Mesenchymal stem cell (in vitro differentiated cells and primary cell): ENCODE measurements around the gene HBG2.
"Not testable (repeated sequence)": the region's sequence is repeated elsewhere in the genome, so short reads cannot be mapped to it uniquely, and the experiment has no call there.

Experiments
- DNase-seq: peaks from one replicate; pipeline ENCODE4 v3.0.0-alpha.2; 2013
- H2AFZ ChIP-seq: one replicate; pipeline ENCODE4 v1.6.1; 2013; ENCODE audit warnings: low read depth, mild to moderate bottlenecking, control low read depth, inconsistent platforms, low read length, moderate library complexity
- H2AK5ac ChIP-seq: 2 replicates; pipeline ENCODE4 v1.6.1; 2013; ENCODE audit warnings: low read length, moderate library complexity, mild to moderate bottlenecking, inconsistent platforms; ENCODE audit not compliant: severe bottlenecking
- H2BK120ac ChIP-seq: one replicate; pipeline ENCODE4 v1.6.1; 2013; ENCODE audit warnings: low read depth, mild to moderate bottlenecking, inconsistent platforms, low read length, moderate library complexity
- H2BK12ac ChIP-seq, 2 experiments: one replicate each; pipeline ENCODE4 v1.6.1; 2013; ENCODE audit warnings: inconsistent platforms in 2 of 2, low read length in 2 of 2, mild to moderate bottlenecking in 2 of 2, moderate library complexity in 2 of 2, control low read depth in 1 of 2
- H2BK15ac ChIP-seq: one replicate; pipeline ENCODE4 v1.6.1; 2013; ENCODE audit warnings: mild to moderate bottlenecking, low read depth, inconsistent platforms; ENCODE audit not compliant: poor library complexity, severe bottlenecking
- H2BK5ac ChIP-seq: 2 replicates; pipeline ENCODE4 v1.6.1; 2013; ENCODE audit warnings: low read depth, mild to moderate bottlenecking, low read length, control low read depth, inconsistent platforms; ENCODE audit not compliant: poor library complexity, severe bottlenecking
- H3K14ac ChIP-seq, 2 experiments: one replicate each; pipeline ENCODE4 v1.6.1; 2013; ENCODE audit warnings: inconsistent platforms in 2 of 2, low read length in 2 of 2, control low read depth in 1 of 2, mild to moderate bottlenecking in 1 of 2, moderate library complexity in 1 of 2
- H3K18ac ChIP-seq, 2 experiments: one replicate each; pipeline ENCODE4 v1.6.1; 2013; ENCODE audit warnings: inconsistent platforms in 2 of 2, low read length in 2 of 2, control low read depth in 1 of 2, low read depth in 1 of 2, mild to moderate bottlenecking in 1 of 2
- H3K23ac ChIP-seq, 2 experiments: one replicate each; pipeline ENCODE4 v1.6.1; 2013; ENCODE audit warnings: inconsistent platforms in 2 of 2, low read length in 2 of 2, mild to moderate bottlenecking in 2 of 2, moderate library complexity in 2 of 2, control low read depth in 1 of 2
- H3K27ac ChIP-seq: 2 replicates; pipeline ENCODE4 v1.5.1; 2013; ENCODE audit warnings: mild to moderate bottlenecking, moderate library complexity, low read length, control low read depth, inconsistent platforms; ENCODE audit not compliant: poor library complexity, severe bottlenecking
- H3K27me3 ChIP-seq, 2 experiments: 2 replicates each; pipeline versions ENCODE4 v1.6.1 to v1.7.0; 2013; ENCODE audit warnings: low read length in 2 of 2, mild to moderate bottlenecking in 2 of 2, moderate library complexity in 2 of 2, control low read depth in 1 of 2, inconsistent platforms in 1 of 2; ENCODE audit not compliant: control insufficient read depth in 1 of 2, insufficient read depth in 1 of 2
- H3K36me3 ChIP-seq, 2 experiments: 2 replicates each; pipeline versions ENCODE4 v1.6.1 to v1.7.0; 2013; ENCODE audit warnings: low read length in 2 of 2, control low read depth in 1 of 2, inconsistent platforms in 1 of 2, low read depth in 1 of 2, mild to moderate bottlenecking in 1 of 2; ENCODE audit not compliant: insufficient read depth in 2 of 2, control insufficient read depth in 1 of 2
- H3K4ac ChIP-seq, 2 experiments: one replicate each; pipeline ENCODE4 v1.6.1; 2013; ENCODE audit warnings: inconsistent platforms in 2 of 2, low read length in 2 of 2, mild to moderate bottlenecking in 2 of 2, moderate library complexity in 2 of 2, control low read depth in 1 of 2, low read depth in 1 of 2
- H3K4me1 ChIP-seq: 2 replicates; pipeline ENCODE4 v1.6.1; 2013; ENCODE audit warnings: low read depth, low read length, control low read depth; ENCODE audit not compliant: control insufficient read depth, insufficient read depth
- H3K4me2 ChIP-seq: 2 replicates; pipeline ENCODE4 v1.6.1; 2013; ENCODE audit warnings: low read length, mild to moderate bottlenecking, inconsistent platforms; ENCODE audit not compliant: poor library complexity, severe bottlenecking
- H3K4me3 ChIP-seq, 2 experiments: 2 replicates each; pipeline versions ENCODE4 v1.5.1 to v1.7.0; 2013; ENCODE audit warnings: low read length in 2 of 2, mild to moderate bottlenecking in 2 of 2, control low read depth in 1 of 2, low read depth in 1 of 2; ENCODE audit not compliant: insufficient read depth in 1 of 2
- H3K79me1 ChIP-seq: replicated peaks from 2 replicates; pipeline ENCODE4 v1.6.1; 2013; ENCODE audit warnings: mild to moderate bottlenecking, control low read depth, low read length, inconsistent platforms; ENCODE audit not compliant: poor library complexity, severe bottlenecking
- H3K9ac ChIP-seq: 2 replicates; pipeline ENCODE4 v1.7.0; 2013; ENCODE audit warnings: mild to moderate bottlenecking, low read length, moderate library complexity
- H3K9me3 ChIP-seq: 2 replicates; pipeline ENCODE4 v1.7.0; 2013; ENCODE audit warnings: mild to moderate bottlenecking, low read length; ENCODE audit not compliant: control insufficient read depth
- H4K8ac ChIP-seq: one replicate; pipeline ENCODE4 v1.6.1; 2013; ENCODE audit warnings: inconsistent platforms, mild to moderate bottlenecking, low read length, moderate library complexity
- H4K91ac ChIP-seq: one replicate; pipeline ENCODE4 v1.6.1; 2013; ENCODE audit warnings: mild to moderate bottlenecking, low read length, inconsistent platforms
- WGBS: methylation state at CpG from one replicate; pipeline ENCODE4 v1.1.7; 2013; ENCODE audit warnings: mixed read lengths; 5-methylcytosine and 5-hydroxymethylcytosine counted together

The HBG2 gene

DNA sequence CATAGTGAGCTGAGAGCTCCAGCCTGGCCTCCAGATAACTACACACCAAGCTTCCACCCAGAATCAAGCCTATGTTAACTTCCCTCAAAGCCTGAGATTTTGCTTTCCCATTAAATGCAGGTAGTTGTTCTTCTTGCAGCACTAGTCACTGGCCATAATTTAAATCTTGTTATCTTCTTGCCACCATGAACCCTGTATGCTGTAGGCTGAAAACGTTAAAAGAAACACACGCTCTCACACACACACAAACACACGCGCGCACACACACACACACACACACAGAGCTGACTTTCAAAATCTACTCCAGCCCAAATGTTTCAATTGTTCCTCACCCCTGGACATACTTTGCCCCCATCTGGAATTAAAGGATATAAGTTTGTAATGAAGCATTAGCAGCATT lies 1.1 kb downstream of the HBG2 start:
- H4K91ac ChIP-seq, H3K27ac ChIP-seq, H3K4me1 ChIP-seq, H4K8ac ChIP-seq, H3K4me2 ChIP-seq, H3K4me3 ChIP-seq, H2BK15ac ChIP-seq, H2BK120ac ChIP-seq, H2AK5ac ChIP-seq, H3K9ac ChIP-seq, H3K23ac ChIP-seq, H3K9me3 ChIP-seq, H3K18ac ChIP-seq, H2AFZ ChIP-seq, H2BK12ac ChIP-seq, H3K4ac ChIP-seq, DNase-seq, H3K14ac ChIP-seq, H3K79me1 ChIP-seq, H3K27me3 ChIP-seq, H3K36me3 ChIP-seq, H2BK5ac ChIP-seq: not testable (repeated sequence)
- no CpG with 5 or more reads among the region's 5 CpGs for WGBS

GRCh38 chr11:5252919-5253265 lies 1.7 kb downstream of the HBG2 start:
- Histone ChIP-seq H3K9me3 (no peaks in the 10 kb centered on the region), H3K4ac (no peak overlapping the region), H3K79me1 (no peaks in the 10 kb centered on the region), H2BK15ac (no peak overlapping the region), H3K9ac (no peak overlapping the region), H3K14ac (no peak overlapping the region), H3K4me2 (no peak overlapping the region), H3K27ac (no peak overlapping the region), H4K91ac (no peak overlapping the region), H3K18ac (no peak overlapping the region), H3K23ac (no peak overlapping the region), H3K4me3 (no peak overlapping the region), H4K8ac (no peak overlapping the region), H2AK5ac (no peak overlapping the region), H2BK5ac (no peak overlapping the region), H3K36me3 (no peaks in the 10 kb centered on the region), H3K27me3 (peaks cover 0 to 2% of the 10 kb centered on the region in 2 experiments), H2BK12ac (no peak overlapping the region), H3K4me1 (no peaks in the 10 kb centered on the region), H2BK120ac (no peak overlapping the region), H2AFZ (no peak overlapping the region)
- WGBS, result 100% methylated on average over 1 of the region's 1 CpG
- no peak for DNase-seq

GRCh38 chr11:5252192-5252918 lies 2.2 kb downstream of the HBG2 start:
- peaks cover 0 to 2% of the 10 kb centered on the region in 2 experiments for H3K27me3 ChIP-seq
- no peak overlapping the region for H2BK15ac ChIP-seq
- no peak overlapping the region for H3K23ac ChIP-seq
- H3K4me2 ChIP-seq, result no peak overlapping the region
- no peak overlapping the region for H3K4ac ChIP-seq
- H3K9ac ChIP-seq, result no peak overlapping the region
- no peaks in the 10 kb centered on the region for H3K9me3 ChIP-seq
- no peak overlapping the region for H2BK12ac ChIP-seq
- H3K14ac ChIP-seq, result no peak overlapping the region
- no peaks in the 10 kb centered on the region for H3K79me1 ChIP-seq
- no peak overlapping the region for H2AK5ac ChIP-seq
- H3K36me3 ChIP-seq, result no peaks in the 10 kb centered on the region
- H2AFZ ChIP-seq, result no peak overlapping the region
- no peak overlapping the region for H3K18ac ChIP-seq
- H4K91ac ChIP-seq, result no peak overlapping the region
- no peak overlapping the region for H3K27ac ChIP-seq
- H4K8ac ChIP-seq, result no peak overlapping the region
- no peaks in the 10 kb centered on the region for H3K4me1 ChIP-seq
- no peak overlapping the region for H3K4me3 ChIP-seq
- H2BK5ac ChIP-seq, result no peak overlapping the region
- 59% methylated on average over 9 of the region's 9 CpGs for WGBS
- H2BK120ac ChIP-seq, result no peak overlapping the region
- DNase-seq, result no peak

- Histone ChIP-seq H3K4ac (no peak overlapping the region), H2AK5ac (no peak overlapping the region), H3K9ac (no peak overlapping the region), H3K4me3 (no peak overlapping the region), H3K9me3 (no peaks in the 10 kb centered on the region), H2AFZ (no peak overlapping the region), H3K14ac (no peak overlapping the region), H2BK120ac (no peak overlapping the region), H3K79me1 (no peaks in the 10 kb centered on the region), H2BK15ac (no peak overlapping the region), H2BK12ac (no peak overlapping the region), H4K8ac (no peak overlapping the region), H3K36me3 (no peaks in the 10 kb centered on the region), H3K18ac (no peak overlapping the region), H4K91ac (no peak overlapping the region), H3K23ac (no peak overlapping the region), H2BK5ac (no peak overlapping the region), H3K27ac (no peak overlapping the region), H3K4me2 (no peak overlapping the region), H3K27me3 (peaks cover 0 to 2% of the 10 kb centered on the region in 2 experiments), H3K4me1 (no peaks in the 10 kb centered on the region)
- no peak for DNase-seq
- no CpG with 5 or more reads among the region's 2 CpGs for WGBS
Measured at GRCh38 chr11:5251746-5252145, 2.8 kb downstream of the HBG2 start.
